Astrocyte of the spinal cord (primary cell): ENCODE data around the gene RPA3.

Experiments used
- DNase-seq: peaks from one replicate; pipeline ENCODE4 v3.0.0; 2011; ENCODE audit warnings: low read depth, low spot score
- H3K4me3 ChIP-seq: 2 replicates; pipeline ENCODE4 v1.5.1; 2011; ENCODE audit warnings: low read depth, mild to moderate bottlenecking, low read length, moderate library complexity
- in situ Hi-C: cut with HindIII; loops from 2 replicates; pipeline ENCODE4 v1.10.0; 2017; ENCODE audit warnings: low sequenced_read_pairs
- TF ChIP-seq, protein P1 (sequence below): IDR thresholded peaks from 2 replicates; pipeline ENCODE4 v1.5.1; 2012; ENCODE audit warnings: low read depth, mild to moderate bottlenecking, low read length, inconsistent platforms

RPA3 gene

DNA sequence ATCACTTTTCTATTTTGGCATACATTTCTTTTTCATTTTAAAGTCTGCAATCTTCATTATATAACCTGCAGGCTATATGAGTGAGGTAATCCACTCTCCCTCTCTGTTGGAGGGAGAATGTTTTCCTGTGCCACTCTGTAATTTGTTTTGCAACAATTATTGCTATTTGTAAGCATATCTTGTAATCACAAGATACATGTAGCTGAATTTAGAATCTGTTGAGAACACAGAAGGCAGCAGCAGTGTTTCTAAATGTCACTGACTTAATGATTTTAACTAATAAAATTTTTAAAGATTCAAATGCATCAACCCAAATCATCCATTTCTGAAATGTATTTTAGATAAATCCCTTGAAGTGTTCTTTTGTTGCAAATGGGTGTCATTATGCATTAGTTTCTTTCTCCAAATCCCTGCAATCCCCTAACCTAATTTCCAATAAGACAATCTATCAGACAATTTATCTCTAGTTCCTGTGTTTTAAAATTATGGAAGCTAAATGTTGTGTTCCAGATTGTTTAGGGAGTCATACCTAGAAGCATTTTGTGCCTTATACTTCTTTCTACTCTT is 97.7 kb downstream of the RPA3 start:
- TF ChIP-seq, protein P1, sequence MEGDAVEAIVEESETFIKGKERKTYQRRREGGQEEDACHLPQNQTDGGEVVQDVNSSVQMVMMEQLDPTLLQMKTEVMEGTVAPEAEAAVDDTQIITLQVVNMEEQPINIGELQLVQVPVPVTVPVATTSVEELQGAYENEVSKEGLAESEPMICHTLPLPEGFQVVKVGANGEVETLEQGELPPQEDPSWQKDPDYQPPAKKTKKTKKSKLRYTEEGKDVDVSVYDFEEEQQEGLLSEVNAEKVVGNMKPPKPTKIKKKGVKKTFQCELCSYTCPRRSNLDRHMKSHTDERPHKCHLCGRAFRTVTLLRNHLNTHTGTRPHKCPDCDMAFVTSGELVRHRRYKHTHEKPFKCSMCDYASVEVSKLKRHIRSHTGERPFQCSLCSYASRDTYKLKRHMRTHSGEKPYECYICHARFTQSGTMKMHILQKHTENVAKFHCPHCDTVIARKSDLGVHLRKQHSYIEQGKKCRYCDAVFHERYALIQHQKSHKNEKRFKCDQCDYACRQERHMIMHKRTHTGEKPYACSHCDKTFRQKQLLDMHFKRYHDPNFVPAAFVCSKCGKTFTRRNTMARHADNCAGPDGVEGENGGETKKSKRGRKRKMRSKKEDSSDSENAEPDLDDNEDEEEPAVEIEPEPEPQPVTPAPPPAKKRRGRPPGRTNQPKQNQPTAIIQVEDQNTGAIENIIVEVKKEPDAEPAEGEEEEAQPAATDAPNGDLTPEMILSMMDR, result no peak
- DNase-seq, result no peak
- in situ Hi-C loops, result no loop called here
- no peak overlapping the region for H3K4me3 ChIP-seq

DNA sequence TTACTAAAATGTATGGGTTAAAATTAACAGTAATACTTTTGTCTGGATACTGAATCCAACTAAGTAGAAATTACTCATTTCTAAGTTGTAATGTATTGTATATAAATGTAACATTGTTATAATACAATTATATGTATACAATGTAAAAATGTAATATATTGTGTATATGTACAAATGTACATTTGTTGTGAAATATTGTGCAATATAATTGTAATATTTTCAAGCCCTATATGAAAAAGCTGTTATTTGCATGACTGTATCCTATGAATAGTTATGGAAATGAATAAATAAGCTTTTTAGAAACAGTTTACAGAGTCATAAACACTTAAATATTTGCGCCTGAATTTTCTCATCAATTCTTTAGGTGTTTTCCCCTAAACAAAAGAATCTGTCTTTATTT is 98.2 kb downstream of the RPA3 start:
- TF ChIP-seq, protein P1, result no peak
- in situ Hi-C loops, result no loop called here
- H3K4me3 ChIP-seq, result no peak overlapping the region
- DNase-seq, result no peak

GRCh38 chr7:7618410-7618809 is 100.0 kb downstream of the RPA3 start:
- TF ChIP-seq, protein P1, result no peak
- in situ Hi-C loops, result no loop called here
- no peak overlapping the region for H3K4me3 ChIP-seq
- no peak for DNase-seq

DNA sequence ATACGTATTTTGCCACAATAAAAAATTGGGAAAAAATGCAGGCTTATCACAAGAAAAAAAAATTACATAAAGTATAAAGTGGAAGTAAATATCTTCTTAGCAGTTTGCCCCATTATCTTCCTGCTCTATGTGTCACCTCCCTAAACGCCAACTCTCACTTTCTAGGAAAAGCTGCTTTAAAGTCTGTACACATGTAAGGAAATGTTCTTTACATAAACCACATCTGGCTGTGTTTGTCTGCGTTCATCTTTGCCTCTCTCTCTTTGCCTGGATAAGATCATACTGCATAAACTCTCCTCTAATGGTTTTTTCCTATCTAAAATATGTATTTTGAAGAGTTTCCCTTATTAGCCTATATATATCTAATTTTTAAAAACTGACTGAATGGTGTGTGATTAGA is 100.9 kb downstream of the RPA3 start:
- in situ Hi-C loops, result no loop called here
- DNase-seq, result no peak
- no peak overlapping the region for H3K4me3 ChIP-seq
- TF ChIP-seq, protein P1, result no peak

GRCh38 chr7:7614018-7614741 is 104.2 kb downstream of the RPA3 start:
- in situ Hi-C loops, result no loop called here
- no peak overlapping the region for H3K4me3 ChIP-seq
- TF ChIP-seq, protein P1, result no peak

DNA sequence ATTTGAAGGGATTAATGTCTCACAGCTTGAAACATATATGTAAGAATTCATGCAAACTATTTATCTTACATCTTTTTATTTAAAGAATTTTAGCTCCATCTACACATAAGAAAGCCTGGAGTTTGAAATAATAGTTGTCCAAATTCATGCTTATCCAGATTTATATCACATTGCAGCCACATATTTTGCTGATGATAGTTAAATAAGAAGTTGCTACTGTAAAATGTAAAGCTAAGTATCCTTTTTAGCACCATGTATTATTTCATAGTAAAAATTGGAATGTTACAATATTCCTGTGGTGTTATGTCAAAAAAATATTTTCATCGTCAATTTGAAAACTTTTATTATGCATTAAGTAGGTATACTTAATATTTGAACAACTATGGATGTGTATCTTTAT is 105.2 kb downstream of the RPA3 start:
- TF ChIP-seq, protein P1, result no peak
- H3K4me3 ChIP-seq, result no peak overlapping the region
- DNase-seq, result no peak
- in situ Hi-C loops, result no loop called here

More at GRCh38 chr7:7614018-7614741, 104.2 kb downstream of the RPA3 start:
- no peak for DNase-seq
